ENCODE results near the gene ATP6V0A4.
"Not testable (repeated sequence)": the region's sequence is repeated elsewhere in the genome, so short reads cannot be mapped to it uniquely, and the experiment has no call there.

ATP6V0A4 gene

DNA sequence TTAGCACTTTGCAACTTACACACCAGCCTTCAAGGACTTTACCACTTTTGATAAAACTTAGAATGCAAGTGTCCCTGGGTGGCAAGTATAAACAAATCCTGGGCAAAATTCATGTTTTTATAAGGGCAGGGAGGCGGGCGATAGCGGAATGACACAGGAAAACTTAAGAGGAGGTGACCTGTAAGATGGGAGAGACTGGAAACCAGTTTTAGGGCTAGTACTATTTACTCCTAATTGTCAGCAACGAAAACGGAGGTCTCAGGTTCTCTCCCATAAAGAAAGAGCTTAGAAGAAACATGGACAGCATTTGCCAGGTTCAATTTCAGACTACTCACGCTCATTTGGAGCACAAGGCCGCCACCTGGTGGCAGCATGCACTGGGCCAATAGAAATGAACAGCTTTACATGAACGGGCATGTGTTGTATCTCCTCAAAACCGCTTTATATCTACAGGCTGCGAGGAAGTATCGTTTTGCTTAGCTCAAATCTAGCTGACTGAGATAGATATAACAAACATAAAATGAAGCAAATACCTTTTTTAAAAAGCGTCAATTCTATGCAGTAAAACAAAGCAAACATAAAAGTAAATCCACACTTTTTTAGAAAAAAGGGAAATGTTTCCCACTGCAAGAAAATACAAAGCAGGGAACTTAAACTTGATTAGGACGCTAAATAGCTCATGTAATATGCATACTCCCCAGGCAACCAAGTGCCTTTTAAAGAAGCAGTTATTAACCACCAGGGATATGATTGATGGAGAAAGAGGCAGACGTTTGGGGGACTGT is 59.3 kb downstream of the ATP6V0A4 start:
- ATAC-seq: peak; percentile 99
- TF ChIP-seq, protein P1, sequence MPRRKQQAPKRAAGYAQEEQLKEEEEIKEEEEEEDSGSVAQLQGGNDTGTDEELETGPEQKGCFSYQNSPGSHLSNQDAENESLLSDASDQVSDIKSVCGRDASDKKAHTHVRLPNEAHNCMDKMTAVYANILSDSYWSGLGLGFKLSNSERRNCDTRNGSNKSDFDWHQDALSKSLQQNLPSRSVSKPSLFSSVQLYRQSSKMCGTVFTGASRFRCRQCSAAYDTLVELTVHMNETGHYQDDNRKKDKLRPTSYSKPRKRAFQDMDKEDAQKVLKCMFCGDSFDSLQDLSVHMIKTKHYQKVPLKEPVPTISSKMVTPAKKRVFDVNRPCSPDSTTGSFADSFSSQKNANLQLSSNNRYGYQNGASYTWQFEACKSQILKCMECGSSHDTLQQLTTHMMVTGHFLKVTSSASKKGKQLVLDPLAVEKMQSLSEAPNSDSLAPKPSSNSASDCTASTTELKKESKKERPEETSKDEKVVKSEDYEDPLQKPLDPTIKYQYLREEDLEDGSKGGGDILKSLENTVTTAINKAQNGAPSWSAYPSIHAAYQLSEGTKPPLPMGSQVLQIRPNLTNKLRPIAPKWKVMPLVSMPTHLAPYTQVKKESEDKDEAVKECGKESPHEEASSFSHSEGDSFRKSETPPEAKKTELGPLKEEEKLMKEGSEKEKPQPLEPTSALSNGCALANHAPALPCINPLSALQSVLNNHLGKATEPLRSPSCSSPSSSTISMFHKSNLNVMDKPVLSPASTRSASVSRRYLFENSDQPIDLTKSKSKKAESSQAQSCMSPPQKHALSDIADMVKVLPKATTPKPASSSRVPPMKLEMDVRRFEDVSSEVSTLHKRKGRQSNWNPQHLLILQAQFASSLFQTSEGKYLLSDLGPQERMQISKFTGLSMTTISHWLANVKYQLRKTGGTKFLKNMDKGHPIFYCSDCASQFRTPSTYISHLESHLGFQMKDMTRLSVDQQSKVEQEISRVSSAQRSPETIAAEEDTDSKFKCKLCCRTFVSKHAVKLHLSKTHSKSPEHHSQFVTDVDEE (CRISPR knock-in tag; IDR thresholded peaks at IDR 0.05): peak; percentile 71; the same call in 1 of the 2 replicates
- TF ChIP-seq, protein P2, sequence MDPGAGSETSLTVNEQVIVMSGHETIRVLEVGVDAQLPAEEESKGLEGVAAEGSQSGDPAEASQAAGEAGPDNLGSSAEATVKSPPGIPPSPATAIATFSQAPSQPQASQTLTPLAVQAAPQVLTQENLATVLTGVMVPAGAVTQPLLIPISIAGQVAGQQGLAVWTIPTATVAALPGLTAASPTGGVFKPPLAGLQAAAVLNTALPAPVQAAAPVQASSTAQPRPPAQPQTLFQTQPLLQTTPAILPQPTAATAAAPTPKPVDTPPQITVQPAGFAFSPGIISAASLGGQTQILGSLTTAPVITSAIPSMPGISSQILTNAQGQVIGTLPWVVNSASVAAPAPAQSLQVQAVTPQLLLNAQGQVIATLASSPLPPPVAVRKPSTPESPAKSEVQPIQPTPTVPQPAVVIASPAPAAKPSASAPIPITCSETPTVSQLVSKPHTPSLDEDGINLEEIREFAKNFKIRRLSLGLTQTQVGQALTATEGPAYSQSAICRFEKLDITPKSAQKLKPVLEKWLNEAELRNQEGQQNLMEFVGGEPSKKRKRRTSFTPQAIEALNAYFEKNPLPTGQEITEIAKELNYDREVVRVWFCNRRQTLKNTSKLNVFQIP (CRISPR knock-in tag; IDR thresholded peaks at IDR 0.05; ENCODE audit: borderline replicate concordance, low read depth): no peak

DNA sequence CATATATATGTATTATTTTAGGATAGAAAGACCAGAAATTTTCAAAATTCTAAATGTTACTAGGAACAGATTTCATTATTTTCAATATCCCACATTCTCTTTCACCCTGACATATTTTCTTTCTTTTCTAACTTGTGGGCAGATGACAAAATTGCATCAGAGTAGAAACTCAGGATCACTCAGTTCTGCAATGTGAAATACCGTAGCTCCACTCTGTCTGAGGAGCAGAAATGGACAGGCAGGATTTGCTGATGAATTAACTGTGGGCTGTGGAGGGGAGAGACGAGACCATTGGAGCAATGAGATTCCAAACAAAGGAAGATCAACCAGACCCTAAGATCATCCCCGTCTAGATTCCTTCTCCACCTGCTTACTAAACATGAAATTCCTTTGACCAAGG is 59.9 kb downstream of the ATP6V0A4 start:
- no peak; the same call in 2 of the 3 replicates for ATAC-seq

DNA sequence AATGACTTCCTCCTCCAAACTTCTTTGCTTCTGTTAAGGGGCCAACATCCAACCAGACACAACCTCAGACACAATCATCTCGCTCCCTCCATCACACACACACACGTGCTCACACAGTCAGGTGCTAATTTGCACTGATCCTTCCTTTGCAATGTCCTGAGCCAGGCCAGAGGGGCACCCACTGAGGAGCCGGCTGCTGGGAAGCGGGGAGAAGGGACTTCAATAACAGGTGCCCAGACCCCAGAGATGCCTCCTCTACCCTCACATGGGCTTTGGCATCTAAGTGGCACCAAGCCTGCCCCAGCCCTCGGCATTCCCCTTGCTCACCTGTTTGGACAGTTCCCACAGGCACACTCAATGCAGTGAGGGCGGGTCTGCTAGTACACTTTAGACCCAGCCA is 62.6 kb downstream of the ATP6V0A4 start:
- TF ChIP-seq CSDC2 (CRISPR knock-in tag; IDR thresholded peaks at IDR 0.05) (no peak), ZFP30 (CRISPR knock-in tag; IDR thresholded peaks at IDR 0.05) (no peak), TCF4 (CRISPR knock-in tag; IDR thresholded peaks at IDR 0.05; ENCODE audit: borderline replicate concordance) (no peak), GLIS3 (CRISPR knock-in tag; IDR thresholded peaks at IDR 0.05) (no peak), ZC3H10 (CRISPR knock-in tag; IDR thresholded peaks at IDR 0.05) (no peak), PPARA (CRISPR knock-in tag; IDR thresholded peaks at IDR 0.05; ENCODE audit: borderline replicate concordance) (no peak), ZNF565 (CRISPR knock-in tag; conservative IDR thresholded peaks at IDR 0.05; ENCODE audit: low read depth) (no peak), ISL1 (CRISPR knock-in tag; IDR thresholded peaks at IDR 0.05) (no peak), ZNF70 (CRISPR knock-in tag; IDR thresholded peaks at IDR 0.05) (no peak), ARNTL (CRISPR knock-in tag; IDR thresholded peaks at IDR 0.05; ENCODE audit: borderline replicate concordance, low read depth) (no peak), RARB (CRISPR knock-in tag; IDR thresholded peaks at IDR 0.05) (no peak), TOX (CRISPR knock-in tag; IDR thresholded peaks at IDR 0.05; ENCODE audit: borderline replicate concordance) (no peak), ESRRG (CRISPR knock-in tag; IDR thresholded peaks at IDR 0.05) (no peak), SNAI2 (CRISPR knock-in tag; IDR thresholded peaks at IDR 0.05) (no peak)
- TF ChIP-seq, protein P1 (CRISPR knock-in tag; IDR thresholded peaks at IDR 0.05): no peak
- TF ChIP-seq, protein P2 (CRISPR knock-in tag; IDR thresholded peaks at IDR 0.05; ENCODE audit: borderline replicate concordance, low read depth): no peak
- TF ChIP-seq, protein P3, sequence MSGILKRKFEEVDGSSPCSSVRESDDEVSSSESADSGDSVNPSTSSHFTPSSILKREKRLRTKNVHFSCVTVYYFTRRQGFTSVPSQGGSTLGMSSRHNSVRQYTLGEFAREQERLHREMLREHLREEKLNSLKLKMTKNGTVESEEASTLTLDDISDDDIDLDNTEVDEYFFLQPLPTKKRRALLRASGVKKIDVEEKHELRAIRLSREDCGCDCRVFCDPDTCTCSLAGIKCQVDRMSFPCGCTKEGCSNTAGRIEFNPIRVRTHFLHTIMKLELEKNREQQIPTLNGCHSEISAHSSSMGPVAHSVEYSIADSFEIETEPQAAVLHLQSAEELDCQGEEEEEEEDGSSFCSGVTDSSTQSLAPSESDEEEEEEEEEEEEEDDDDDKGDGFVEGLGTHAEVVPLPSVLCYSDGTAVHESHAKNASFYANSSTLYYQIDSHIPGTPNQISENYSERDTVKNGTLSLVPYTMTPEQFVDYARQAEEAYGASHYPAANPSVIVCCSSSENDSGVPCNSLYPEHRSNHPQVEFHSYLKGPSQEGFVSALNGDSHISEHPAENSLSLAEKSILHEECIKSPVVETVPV (CRISPR knock-in tag; IDR thresholded peaks at IDR 0.05): no peak

More for the DNA sequence above, 59.9 kb downstream of the ATP6V0A4 start:
- TF ChIP-seq RARB (CRISPR knock-in tag; IDR thresholded peaks at IDR 0.05) (no peak), BACH2 (CRISPR knock-in tag; IDR thresholded peaks at IDR 0.05; ENCODE audit: borderline replicate concordance) (no peak), OSR1 (CRISPR knock-in tag; IDR thresholded peaks at IDR 0.05) (no peak), TCF4 (CRISPR knock-in tag; IDR thresholded peaks at IDR 0.05; ENCODE audit: borderline replicate concordance) (no peak)
- TF ChIP-seq, protein P2 (CRISPR knock-in tag; IDR thresholded peaks at IDR 0.05; ENCODE audit: borderline replicate concordance, low read depth): no peak

DNA sequence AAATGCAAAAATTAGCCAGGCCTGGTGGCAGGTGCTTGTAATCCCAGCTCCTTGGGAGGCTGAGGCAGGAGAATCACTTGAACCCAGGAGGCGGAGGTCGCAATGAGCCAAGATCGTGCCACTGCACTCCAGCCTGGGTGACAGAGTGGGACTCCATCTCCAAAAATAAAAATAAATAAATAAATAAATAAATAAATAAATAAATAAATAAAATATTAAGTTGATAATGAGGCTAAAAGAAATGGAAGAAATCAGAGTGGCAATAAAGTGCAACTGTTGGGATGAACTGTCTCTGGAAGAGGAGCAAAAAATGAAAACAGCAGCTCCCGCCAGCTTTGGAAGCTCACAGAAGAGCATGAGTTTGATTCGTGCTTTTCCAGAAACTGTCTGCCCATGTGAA is 66.3 kb downstream of the ATP6V0A4 start:
- ATAC-seq: not testable (repeated sequence)

More for the DNA sequence above, 62.6 kb downstream of the ATP6V0A4 start:
- ATAC-seq: no peak

Measured in SK-N-SH treated with all-trans-retinoic acid at 6 μM for 48 hours (cell line).